GM23338 (cell line): ENCODE data around the gene THSD4. TPM values are rescaled to one million over a fixed set of nuclear protein-coding genes. Genes with fewer than 3 reads are reported as not detected.

Source experiments
- ATAC-seq: fragments of 200-7000 bp; cut with Tn5 transposase; 3 replicates; pipeline ENCODE4 v1.9.1; 2020
- DNase-seq: peaks from one replicate; pipeline ENCODE4 v3.0.0-alpha.2; 2015; ENCODE audit warnings: low spot score
- H2AFZ ChIP-seq: fragments of 200-600 bp; sonication (generic); 2 replicates; pipeline ENCODE4 v1.8.0; 2016; ENCODE audit warnings: antibody characterized with exemption, mild to moderate bottlenecking, moderate library complexity
- H3F3A ChIP-seq: fragments of 200-600 bp; sonication (generic); replicated peaks from 2 replicates; pipeline ENCODE4 v1.8.0; 2017; ENCODE audit warnings: antibody characterized with exemption, mixed run types, low read depth
- H3K27ac ChIP-seq: fragments of 200-600 bp; sonication (generic); 2 replicates; pipeline ENCODE4 v1.6.1; 2016; ENCODE audit warnings: low read depth
- H3K27me3 ChIP-seq: fragments of 200-600 bp; sonication (generic); 2 replicates; pipeline ENCODE4 v1.8.0; 2016; ENCODE audit warnings: mild to moderate bottlenecking, mixed run types, moderate library complexity; ENCODE audit not compliant: insufficient read depth
- H3K36me3 ChIP-seq: fragments of 200-600 bp; sonication (generic); 2 replicates; pipeline ENCODE4 v1.8.0; 2016; ENCODE audit warnings: mild to moderate bottlenecking; ENCODE audit not compliant: insufficient read depth
- H3K4me1 ChIP-seq: fragments of 200-600 bp; sonication (generic); 2 replicates; pipeline ENCODE4 v1.8.0; 2016; ENCODE audit warnings: mild to moderate bottlenecking, moderate library complexity; ENCODE audit not compliant: insufficient read depth
- H3K4me2 ChIP-seq: fragments of 200-600 bp; sonication (generic); 2 replicates; pipeline ENCODE4 v1.7.1; 2017; ENCODE audit warnings: mixed run types
- H3K4me3 ChIP-seq: fragments of 200-600 bp; sonication (generic); 2 replicates; pipeline ENCODE4 v1.6.1; 2016; ENCODE audit warnings: mixed run types
- H3K79me2 ChIP-seq: fragments of 200-600 bp; sonication (generic); replicated peaks from 2 replicates; pipeline ENCODE4 v1.8.0; 2017; ENCODE audit warnings: mild to moderate bottlenecking; ENCODE audit not compliant: insufficient read depth
- H3K9me2 ChIP-seq: fragments of 200-600 bp; sonication (generic); 2 replicates; pipeline ENCODE4 v1.8.0; 2017; ENCODE audit not compliant: insufficient read depth
- H4K20me1 ChIP-seq: fragments of 200-600 bp; sonication (generic); replicated peaks from 2 replicates; pipeline ENCODE4 v1.8.0; 2017; ENCODE audit warnings: mild to moderate bottlenecking; ENCODE audit not compliant: insufficient read depth
- H3K27ac Mint-ChIP-seq: 2 replicates; pipeline ENCODE4 v1.8.0; 2020; ENCODE audit warnings: inconsistent platforms, mild to moderate bottlenecking, moderate library complexity, mixed read lengths
- H3K27me3 Mint-ChIP-seq: 3 replicates; pipeline ENCODE4 v1.8.0; 2022; ENCODE audit warnings: low read depth, mild to moderate bottlenecking, moderate library complexity, mixed read lengths, inconsistent platforms; ENCODE audit not compliant: insufficient read depth, poor library complexity
- H3K36me3 Mint-ChIP-seq: 3 replicates; pipeline ENCODE4 v1.8.0; 2021; ENCODE audit warnings: low read depth, mild to moderate bottlenecking, inconsistent platforms, moderate library complexity, mixed read lengths
- H3K4me1 Mint-ChIP-seq: 3 replicates; pipeline ENCODE4 v1.8.0; 2020; ENCODE audit warnings: mild to moderate bottlenecking, inconsistent platforms, mixed read lengths
- H3K4me3 Mint-ChIP-seq: 3 replicates; pipeline ENCODE4 v1.8.0; 2021; ENCODE audit warnings: moderate library complexity, mild to moderate bottlenecking, inconsistent platforms, mixed read lengths
- H3K9me3 Mint-ChIP-seq: 3 replicates; pipeline ENCODE4 v1.8.0; 2020; ENCODE audit warnings: moderate library complexity, mild to moderate bottlenecking, inconsistent platforms, mixed read lengths
- CREB1 ChIP-seq: fragments of 250-450 bp; sonication (Bioruptor Pico); IDR thresholded peaks from 2 replicates; pipeline ENCODE4 v1.5.0; 2020; ENCODE audit warnings: low read depth, mild to moderate bottlenecking, moderate library complexity
- CTCF ChIP-seq, 2 experiments: fragments of 200-600 bp in 1 of 2; sonication (generic) in 1 of 2; conservative IDR thresholded peaks; 2 replicates each; pipeline versions ENCODE4 v1.5.1 to v1.6.1; 2016 to 2017; ENCODE audit warnings: antibody characterized with exemption in 2 of 2, low read depth in 2 of 2, mild to moderate bottlenecking in 2 of 2, moderate library complexity in 1 of 2
- ETS1 ChIP-seq: IDR thresholded peaks from 2 replicates; pipeline ENCODE4 v1.6.1; 2016; ENCODE audit warnings: antibody characterized with exemption
- EZH2 ChIP-seq: fragments of 200-600 bp; sonication (generic); IDR thresholded peaks from one replicate; pipeline ENCODE4 v1.8.0; 2017; ENCODE audit warnings: antibody characterized with exemption, mild to moderate bottlenecking, low read depth; ENCODE audit not compliant: unreplicated experiment
- EZH2phosphoT487 ChIP-seq: fragments of 200-600 bp; sonication (generic); IDR thresholded peaks from one replicate; pipeline ENCODE4 v1.8.1; 2018; ENCODE audit warnings: antibody characterized with exemption; ENCODE audit not compliant: unreplicated experiment
- NANOG ChIP-seq: IDR thresholded peaks from 2 replicates; pipeline ENCODE4 v1.6.1; 2016; ENCODE audit warnings: antibody characterized with exemption, borderline replicate concordance
- POLR2AphosphoS5 ChIP-seq: IDR thresholded peaks from 2 replicates; pipeline ENCODE4 v1.6.1; 2016; ENCODE audit warnings: antibody characterized with exemption, low read depth
- REST ChIP-seq: IDR thresholded peaks from one replicate; pipeline ENCODE4 v1.6.1; 2018; ENCODE audit warnings: antibody characterized with exemption; ENCODE audit not compliant: unreplicated experiment
- STAT1 ChIP-seq: IDR thresholded peaks from one replicate; pipeline ENCODE4 v1.6.1; 2016; ENCODE audit warnings: antibody characterized with exemption; ENCODE audit not compliant: unreplicated experiment
- polyA plus RNA-seq: library from polyadenylated mRNA; unstranded; fragments of >200 nt; fragmentation: Nextera tagmentation; extraction: Ambion mirVana; gene quantifications from 2 replicates; pipeline ENCODE4 v1.2.1, GENCODE V29; 2016
- total RNA-seq: library from RNA; depleted of rRNA; stranded (reverse); fragments of >200 nt; shearing (Covaris generic); gene quantifications from 2 replicates; pipeline ENCODE4 v1.2.3, GENCODE V29; 2014

Gene THSD4
- total and polyA plus RNA-seq, 2 experiments from 2014 or later: 2.0 to 7.4 TPM

- no peaks in the 10 kb centered on the region for H3F3A ChIP-seq
- H3K4me3 ChIP-seq: no peak overlapping the region
- DNase-seq (no peak), ATAC-seq (no peak)
- H3K36me3 ChIP-seq: no peaks in the 10 kb centered on the region
- no peaks in the 10 kb centered on the region for H4K20me1 ChIP-seq
- Mint-ChIP-seq H3K27ac (no peak overlapping the region), H3K9me3 (no peaks in the 10 kb centered on the region; the same call in 2 of the 3 replicates), H3K27me3 (peaks cover 4% of the 10 kb centered on the region), H3K4me3 (no peak overlapping the region), H3K36me3 (no peaks in the 10 kb centered on the region), H3K4me1 (peaks cover 6% of the 10 kb centered on the region)
- TF ChIP-seq CTCF (conservative IDR thresholded peaks at IDR 0.05; ENCODE audit: low read depth in 2 of 2): no peak
- TF ChIP-seq EZH2phosphoT487: no peak
- TF ChIP-seq CREB1 (CRISPR knock-in tag): no peak
- TF ChIP-seq ETS1: no peak
- TF ChIP-seq POLR2AphosphoS5: no peak
- TF ChIP-seq REST: no peak
- no peak for TF ChIP-seq EZH2
- TF ChIP-seq NANOG: no peak
- H3K27me3 ChIP-seq: no peaks in the 10 kb centered on the region
- no peaks in the 10 kb centered on the region; the same call in 1 of the 2 replicates for H3K4me1 ChIP-seq
- no peak overlapping the region for H2AFZ ChIP-seq
- H3K79me2 ChIP-seq: no peaks in the 10 kb centered on the region
- no peak overlapping the region for H3K27ac ChIP-seq
- peaks cover 11% of the 10 kb centered on the region; the same call in 1 of the 2 replicates for H3K9me2 ChIP-seq
- no peak overlapping the region for H3K4me2 ChIP-seq
These were observed 586.5 kb downstream of the THSD4 start for GRCh38 chr15:71701808-71702207.

- H4K20me1 ChIP-seq: no peaks in the 10 kb centered on the region
- TF ChIP-seq CTCF (conservative IDR thresholded peaks at IDR 0.05; ENCODE audit: low read depth in 2 of 2) (no peak), ETS1 (no peak), STAT1 (no peak)
These were observed 587.2 kb downstream of the THSD4 start for GRCh38 chr15:71702496-71702895.

More at GRCh38 chr15:71702496-71702895, 587.2 kb downstream of the THSD4 start:
- Histone ChIP-seq H3K27me3 (no peaks in the 10 kb centered on the region), H3K36me3 (no peaks in the 10 kb centered on the region), H3K4me2 (no peak overlapping the region), H3K4me1 (no peaks in the 10 kb centered on the region; the same call in 1 of the 2 replicates), H3K4me3 (no peak overlapping the region), H2AFZ (no peak overlapping the region), H3K9me2 (peaks cover 11% of the 10 kb centered on the region; the same call in 1 of the 2 replicates), H3F3A (no peaks in the 10 kb centered on the region), H3K27ac (no peak overlapping the region), H3K79me2 (no peaks in the 10 kb centered on the region)
- no peak overlapping the region for H3K4me3 Mint-ChIP-seq
- H3K4me1 Mint-ChIP-seq: peaks cover 6% of the 10 kb centered on the region
- H3K9me3 Mint-ChIP-seq: no peaks in the 10 kb centered on the region; the same call in 2 of the 3 replicates
- no peaks in the 10 kb centered on the region for H3K36me3 Mint-ChIP-seq
- peaks cover 4% of the 10 kb centered on the region for H3K27me3 Mint-ChIP-seq
- no peak overlapping the region for H3K27ac Mint-ChIP-seq
- no peak for ATAC-seq
- no peak for DNase-seq
